Neural cell (in vitro differentiated cells): ENCODE results near the gene RPS6KA2. TPM values are rescaled to one million over a fixed set of nuclear protein-coding genes. Genes with fewer than 3 reads are reported as not detected.
A peak's percentile ranks its signal among the peaks of the same experiment; 100 is the strongest.

ENCODE experiments used
- H2AFZ ChIP-seq: fragments of 200-600, 300-800 bp; sonication (generic), shearing (Covaris generic); 2 replicates; pipeline ENCODE4 v1.6.0; 2014; ENCODE audit warnings: low read depth, mild to moderate bottlenecking, antibody characterized with exemption, low read length, moderate library complexity
- H3F3A ChIP-seq: fragments of 200-600 bp; shearing (Covaris generic); 2 replicates; pipeline ENCODE4 v1.6.1; 2016; ENCODE audit warnings: mild to moderate bottlenecking, moderate library complexity, mixed read lengths, antibody characterized with exemption, low read length; ENCODE audit not compliant: insufficient read depth, poor library complexity, severe bottlenecking
- H3K27ac ChIP-seq: fragments of 200-600, 300-800 bp; sonication (generic), shearing (Covaris generic); 2 replicates; pipeline ENCODE4 v1.5.1; 2014; ENCODE audit warnings: mild to moderate bottlenecking, low read length, moderate library complexity
- H3K27me3 ChIP-seq: fragments of 300-800, 200-600 bp; sonication (generic), shearing (Covaris generic); 2 replicates; pipeline ENCODE4 v1.6.0; 2014; ENCODE audit warnings: mild to moderate bottlenecking, low read depth, low read length, moderate library complexity; ENCODE audit not compliant: insufficient read depth
- H3K36me3 ChIP-seq: fragments of 300-800, 200-600 bp; sonication (generic), shearing (Covaris generic); 2 replicates; pipeline ENCODE4 v1.5.1; 2014; ENCODE audit warnings: mild to moderate bottlenecking, antibody characterized with exemption, low read length, moderate library complexity; ENCODE audit not compliant: insufficient read depth
- H3K4me2 ChIP-seq: fragments of 300-800, 200-600 bp; sonication (generic), shearing (Covaris generic); 2 replicates; pipeline ENCODE4 v1.6.0; 2014; ENCODE audit warnings: mild to moderate bottlenecking, low read length
- H3K4me3 ChIP-seq: fragments of 300-800, 200-600 bp; sonication (generic), shearing (Covaris generic); 2 replicates; pipeline ENCODE4 v1.5.1; 2014; ENCODE audit warnings: mild to moderate bottlenecking, low read length, moderate library complexity
- H3K79me2 ChIP-seq: fragments of 200-600 bp; shearing (Covaris generic); replicated peaks from 2 replicates; pipeline ENCODE4 v1.6.0; 2014; ENCODE audit warnings: mild to moderate bottlenecking, low read length, moderate library complexity; ENCODE audit not compliant: insufficient read depth
- H3K9ac ChIP-seq: fragments of 300-800, 200-600 bp; sonication (generic), shearing (Covaris generic); 2 replicates; pipeline ENCODE4 v1.6.1; 2016; ENCODE audit warnings: mild to moderate bottlenecking, low read length, mixed read lengths
- H3K9me2 ChIP-seq: fragments of 200-600 bp; shearing (Covaris generic); 2 replicates; pipeline ENCODE4 v1.6.1; 2016; ENCODE audit warnings: mild to moderate bottlenecking, low read length, mixed read lengths; ENCODE audit not compliant: insufficient read depth
- H3K9me3 ChIP-seq: fragments of 200-600, 300-800 bp; sonication (generic), shearing (Covaris generic); 2 replicates; pipeline ENCODE4 v1.6.1; 2016; ENCODE audit warnings: mild to moderate bottlenecking, mixed run types, low read length, moderate library complexity, mixed read lengths
- H4K20me1 ChIP-seq: fragments of 200-600 bp; shearing (Covaris generic); 2 replicates; pipeline ENCODE4 v1.6.1; 2016; ENCODE audit warnings: mild to moderate bottlenecking, mixed run types; ENCODE audit not compliant: insufficient read depth
- CTCF ChIP-seq: fragments of 450-650 bp; IDR thresholded peaks from 2 replicates; pipeline ENCODE4 v1.5.1; 2014; ENCODE audit warnings: antibody characterized with exemption, mild to moderate bottlenecking, moderate library complexity; ENCODE audit not compliant: poor library complexity, severe bottlenecking
- EP300 ChIP-seq: fragments of 450-650 bp; conservative IDR thresholded peaks from 2 replicates; pipeline ENCODE4 v1.6.1; 2014; ENCODE audit warnings: antibody characterized with exemption, mild to moderate bottlenecking, moderate library complexity; ENCODE audit not compliant: poor library complexity, severe bottlenecking
- EZH2 ChIP-seq: fragments of 200-600, 300-800 bp; shearing (Covaris generic), sonication (generic); IDR thresholded peaks from 2 replicates; pipeline ENCODE4 v1.6.1; 2014; ENCODE audit warnings: antibody characterized with exemption, low read length, borderline replicate concordance, mild to moderate bottlenecking; ENCODE audit not compliant: insufficient read depth, poor library complexity, severe bottlenecking
- MXI1 ChIP-seq: fragments of 450-650 bp; conservative IDR thresholded peaks from 2 replicates; pipeline ENCODE4 v1.6.1; 2014; ENCODE audit warnings: antibody characterized with exemption, mild to moderate bottlenecking; ENCODE audit not compliant: poor library complexity, severe bottlenecking
- POLR2AphosphoS5 ChIP-seq: IDR thresholded peaks from 2 replicates; pipeline ENCODE4 v1.6.1; 2012
- RAD21 ChIP-seq: fragments of 450-650 bp; conservative IDR thresholded peaks from 2 replicates; pipeline ENCODE4 v1.6.1; 2014; ENCODE audit warnings: antibody characterized with exemption, mild to moderate bottlenecking, moderate library complexity
- REST ChIP-seq: IDR thresholded peaks from 2 replicates; pipeline ENCODE4 v1.6.1; 2012; ENCODE audit warnings: borderline replicate concordance
- SMC3 ChIP-seq: fragments of 450-650 bp; conservative IDR thresholded peaks from 2 replicates; pipeline ENCODE4 v1.6.1; 2014; ENCODE audit warnings: antibody characterized with exemption, mild to moderate bottlenecking, moderate library complexity; ENCODE audit not compliant: poor library complexity
- TAF1 ChIP-seq: IDR thresholded peaks from 2 replicates; pipeline ENCODE4 v1.6.1; 2012; ENCODE audit warnings: low read depth
- polyA plus RNA-seq: library from polyadenylated mRNA; depleted of rRNA; stranded (reverse); fragments of >200 nt; gene quantifications from 2 replicates; pipeline ENCODE4 v1.2.3, GENCODE V29; 2014

Gene RPS6KA2
- polyA plus RNA-seq, 1 donor from 2014 or later: 34.3 TPM

GRCh38 chr6:166661327-166662085 is 34.5 kb upstream of the RPS6KA2 start:
- Histone ChIP-seq H3K27ac (no peak overlapping the region), H3K9me2 (no peaks in the 10 kb centered on the region), H3K4me3 (no peak overlapping the region), H3K4me2 (no peak overlapping the region), H2AFZ (no peak overlapping the region), H3K9ac (no peak overlapping the region), H3K36me3 (no peaks in the 10 kb centered on the region), H3K79me2 (no peaks in the 10 kb centered on the region), H4K20me1 (no peaks in the 10 kb centered on the region), H3F3A (no peaks in the 10 kb centered on the region), H3K27me3 (no peaks in the 10 kb centered on the region), H3K9me3 (no peaks in the 10 kb centered on the region)
- TF ChIP-seq CTCF (no peak), MXI1 (no peak), EP300 (no peak), REST (no peak), RAD21 (no peak), EZH2 (no peak), SMC3 (no peak), POLR2AphosphoS5 (no peak), TAF1 (no peak)

GRCh38 chr6:166660157-166660688 is 33.2 kb upstream of the RPS6KA2 start:
- Histone ChIP-seq H3K4me3 (no peak overlapping the region), H3K27ac (no peak overlapping the region), H2AFZ (no peak overlapping the region), H3K9ac (no peak overlapping the region), H3K36me3 (no peaks in the 10 kb centered on the region), H3K9me3 (no peaks in the 10 kb centered on the region), H3K9me2 (no peaks in the 10 kb centered on the region), H3K27me3 (no peaks in the 10 kb centered on the region), H4K20me1 (no peaks in the 10 kb centered on the region), H3K4me2 (no peak overlapping the region), H3F3A (no peaks in the 10 kb centered on the region), H3K79me2 (no peaks in the 10 kb centered on the region)
- TF ChIP-seq RAD21: no peak
- TF ChIP-seq MXI1: no peak
- no peak for TF ChIP-seq SMC3
- no peak for TF ChIP-seq EZH2
- TF ChIP-seq CTCF: no peak
- peak; percentile 55 for TF ChIP-seq EP300
- TF ChIP-seq REST: no peak
- TF ChIP-seq POLR2AphosphoS5: peak; percentile 47
- TF ChIP-seq TAF1: no peak
